ENCODE data around the gene CAPN9.
A peak's percentile ranks its signal among the peaks of the same experiment; 100 is the strongest.
"Not testable (repeated sequence)": the region's sequence is repeated elsewhere in the genome, so short reads cannot be mapped to it uniquely, and the experiment has no call there.

CAPN9 gene

GRCh38 chr1:230711245-230711644 is 35.9 kb upstream of the CAPN9 start:
- peak; percentile 9 for DNase-seq (ENCODE audit: low read depth)

DNA sequence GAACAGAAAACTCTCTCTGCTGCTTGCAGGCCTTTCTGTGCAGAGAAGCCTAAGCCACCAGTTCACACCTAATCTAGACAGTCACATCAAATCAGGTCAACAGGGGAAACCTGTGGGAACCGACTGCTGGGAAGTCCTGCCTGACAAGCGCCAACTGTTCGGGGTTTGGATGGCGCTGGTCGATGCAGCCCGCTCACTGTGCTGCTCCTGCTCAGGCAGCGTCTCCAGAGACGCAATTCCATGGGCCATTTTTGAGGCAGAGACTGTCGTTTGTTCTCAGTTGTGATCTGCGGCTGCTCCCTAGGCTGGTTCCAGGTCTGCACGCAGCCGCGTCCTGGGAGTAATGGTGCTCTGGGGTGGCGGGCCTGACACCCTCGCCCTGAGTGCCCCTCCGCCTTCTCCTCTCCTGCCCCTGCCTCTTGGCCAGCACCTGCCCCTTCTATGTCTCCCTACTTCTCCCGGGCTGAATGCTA is 34.7 kb upstream of the CAPN9 start:
- DNase-seq (ENCODE audit: low read depth), result no peak
- no peak overlapping the region for H3K4me3 ChIP-seq (ENCODE audit: low read length)
- TF ChIP-seq, protein P1, sequence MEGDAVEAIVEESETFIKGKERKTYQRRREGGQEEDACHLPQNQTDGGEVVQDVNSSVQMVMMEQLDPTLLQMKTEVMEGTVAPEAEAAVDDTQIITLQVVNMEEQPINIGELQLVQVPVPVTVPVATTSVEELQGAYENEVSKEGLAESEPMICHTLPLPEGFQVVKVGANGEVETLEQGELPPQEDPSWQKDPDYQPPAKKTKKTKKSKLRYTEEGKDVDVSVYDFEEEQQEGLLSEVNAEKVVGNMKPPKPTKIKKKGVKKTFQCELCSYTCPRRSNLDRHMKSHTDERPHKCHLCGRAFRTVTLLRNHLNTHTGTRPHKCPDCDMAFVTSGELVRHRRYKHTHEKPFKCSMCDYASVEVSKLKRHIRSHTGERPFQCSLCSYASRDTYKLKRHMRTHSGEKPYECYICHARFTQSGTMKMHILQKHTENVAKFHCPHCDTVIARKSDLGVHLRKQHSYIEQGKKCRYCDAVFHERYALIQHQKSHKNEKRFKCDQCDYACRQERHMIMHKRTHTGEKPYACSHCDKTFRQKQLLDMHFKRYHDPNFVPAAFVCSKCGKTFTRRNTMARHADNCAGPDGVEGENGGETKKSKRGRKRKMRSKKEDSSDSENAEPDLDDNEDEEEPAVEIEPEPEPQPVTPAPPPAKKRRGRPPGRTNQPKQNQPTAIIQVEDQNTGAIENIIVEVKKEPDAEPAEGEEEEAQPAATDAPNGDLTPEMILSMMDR (IDR thresholded peaks at IDR 0.05; ENCODE audit: insufficient read depth, low read depth, low read length, missing control alignments), result no peak

More at GRCh38 chr1:230711245-230711644, 35.9 kb upstream of the CAPN9 start:
- no peak overlapping the region for H3K4me3 ChIP-seq (ENCODE audit: low read length)
- TF ChIP-seq, protein P1 (IDR thresholded peaks at IDR 0.05; ENCODE audit: insufficient read depth, low read depth, low read length, missing control alignments), result no peak

DNA sequence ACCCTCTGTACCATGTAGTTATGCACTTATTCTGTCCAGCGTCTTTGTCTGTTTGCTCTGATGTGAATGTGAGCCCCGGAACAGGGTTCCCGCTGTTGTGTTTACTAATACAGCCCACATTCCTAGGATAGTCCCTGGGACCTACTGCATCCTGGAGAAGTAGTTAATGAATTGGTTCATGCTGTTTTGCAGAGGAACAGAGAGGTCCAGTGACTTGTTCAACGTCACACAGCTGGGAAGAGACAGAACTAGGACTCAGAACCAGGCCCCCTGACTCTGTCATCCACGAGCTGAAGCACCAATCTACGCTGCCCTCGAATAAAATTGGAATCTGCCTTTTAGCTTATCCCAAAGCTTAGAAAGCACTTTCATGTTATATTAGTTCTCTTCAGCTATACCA is 34.0 kb upstream of the CAPN9 start:
- no peak overlapping the region for H3K4me3 ChIP-seq (ENCODE audit: low read length)
- DNase-seq (ENCODE audit: low read depth), result no peak
- TF ChIP-seq, protein P1 (IDR thresholded peaks at IDR 0.05; ENCODE audit: insufficient read depth, low read depth, low read length, missing control alignments), result no peak

GRCh38 chr1:230713547-230713914 is 33.7 kb upstream of the CAPN9 start:
- DNase-seq (ENCODE audit: low read depth), result no peak
- H3K4me3 ChIP-seq (ENCODE audit: low read length), result no peak overlapping the region
- TF ChIP-seq, protein P1 (IDR thresholded peaks at IDR 0.05; ENCODE audit: insufficient read depth, low read depth, low read length, missing control alignments), result no peak

DNA sequence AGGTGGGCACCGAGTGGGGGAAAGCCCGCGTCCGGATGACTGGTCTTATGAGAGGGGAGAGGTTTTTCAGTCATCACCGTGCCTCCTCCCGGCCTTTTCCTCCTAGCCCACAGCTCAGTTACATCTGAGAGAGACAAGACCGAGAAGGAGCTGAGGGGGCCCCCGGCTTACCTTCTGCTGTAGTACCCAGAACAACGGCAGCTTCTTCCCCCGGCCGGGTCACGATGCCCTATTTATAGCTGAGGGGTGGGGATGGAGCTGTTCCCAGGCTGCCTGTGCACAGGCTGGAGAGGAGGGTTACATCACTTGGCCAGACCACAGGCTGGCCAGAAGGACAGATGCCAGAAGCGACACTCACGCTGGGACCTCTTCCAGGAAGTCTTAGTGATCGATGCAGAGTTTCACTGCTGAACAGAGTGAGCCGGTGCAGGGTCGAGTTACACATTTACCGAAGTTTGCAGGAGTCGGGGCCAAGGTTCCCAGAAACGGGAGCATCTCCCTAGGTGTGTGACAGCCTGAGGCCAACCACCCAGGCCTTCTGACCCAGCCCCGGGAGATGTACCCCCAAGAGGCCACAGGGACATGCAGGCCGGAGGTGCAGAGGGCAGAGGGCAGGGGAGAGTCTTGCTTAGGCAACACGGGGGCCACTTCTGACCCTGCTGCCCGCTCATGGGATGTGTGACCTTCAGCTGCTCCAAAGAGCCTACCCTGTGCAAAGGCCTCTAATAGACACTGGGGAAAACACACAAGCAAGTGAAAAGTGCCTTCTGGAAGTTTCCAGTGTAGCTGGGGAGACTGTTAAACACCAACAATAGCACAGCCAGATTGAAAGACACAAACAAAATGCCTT is 33.0 kb upstream of the CAPN9 start, which contains the start of gene AGT:
Gene AGT, minus strand, starts transcription at position 208 of the 850 bp plus-strand sequence. CDS start 3,299 bp downstream, outside the sequence.
- no peak within 1 kb of the TSS for H3K4me3 ChIP-seq (ENCODE audit: low read length)
- DNase-seq (ENCODE audit: low read depth), result no peak
- TF ChIP-seq, protein P1 (IDR thresholded peaks at IDR 0.05; ENCODE audit: insufficient read depth, low read depth, low read length, missing control alignments), result no peak

DNA sequence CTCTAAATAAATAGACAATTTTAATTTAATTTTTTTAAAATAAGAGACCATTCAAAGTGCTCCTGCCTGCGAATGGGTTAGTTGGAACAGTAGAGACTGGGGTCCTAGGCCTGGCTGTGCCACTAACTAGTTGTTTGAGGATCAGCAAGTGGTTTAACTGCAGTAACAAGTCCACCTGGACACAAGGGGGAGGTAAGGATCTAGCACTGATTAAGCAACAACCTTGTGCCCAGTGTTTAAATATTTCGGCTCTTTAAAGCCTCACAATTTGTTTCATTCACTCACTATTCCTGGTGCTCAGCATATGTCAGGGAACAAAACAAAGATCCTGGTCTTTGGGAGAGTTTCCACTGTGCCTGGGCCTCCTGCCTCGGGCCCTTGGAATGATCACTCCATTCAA is 31.7 kb upstream of the CAPN9 start:
- H3K4me3 ChIP-seq (ENCODE audit: low read length), result no peak overlapping the region
- TF ChIP-seq, protein P1 (IDR thresholded peaks at IDR 0.05; ENCODE audit: insufficient read depth, low read depth, low read length, missing control alignments), result no peak
- DNase-seq (ENCODE audit: low read depth), result no peak

DNA sequence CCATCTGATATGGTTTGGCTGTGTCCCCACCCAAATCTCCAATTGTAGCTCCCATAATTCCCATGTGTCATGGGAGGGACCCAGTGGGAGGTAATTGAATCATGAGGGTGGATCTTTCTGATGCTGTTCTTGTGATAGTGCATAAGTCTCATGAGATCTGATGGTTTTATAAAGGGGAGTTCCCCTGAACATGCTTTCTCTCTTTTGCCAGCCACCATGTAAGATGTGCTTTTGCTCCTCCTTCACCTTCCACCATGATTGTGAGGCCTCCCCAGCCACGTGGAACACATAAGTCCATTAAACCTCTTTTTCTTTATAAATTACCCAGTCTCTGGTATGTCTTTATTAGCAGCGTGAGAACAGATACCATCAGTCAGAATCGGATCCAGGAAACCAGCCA is 30.7 kb upstream of the CAPN9 start:
- not testable (repeated sequence) for DNase-seq (ENCODE audit: low read depth); H3K4me3 ChIP-seq (ENCODE audit: low read length)
